LNCAP (cell line): ENCODE measurements around the gene COPZ1.

Source experiments
- CTCF ChIP-seq: fragments of 450-650 bp; IDR thresholded peaks from 2 replicates; pipeline ENCODE4 v1.5.1; 2017; ENCODE audit warnings: mild to moderate bottlenecking

COPZ1 gene

GRCh38 chr12:54401119-54401518 lies 76.2 kb downstream of the COPZ1 start:
- TF ChIP-seq CTCF = no peak
